SK-N-MC (cell line): Measurements from ENCODE around the gene RASGEF1B.
A peak's percentile ranks its signal among the peaks of the same experiment; 100 is the strongest.

Experiments
- DNase-seq: peaks from one replicate; pipeline ENCODE4 v3.0.0-alpha.2; 2011; ENCODE audit warnings: low read depth, low spot score
- H3K27ac ChIP-seq: fragments of 200-600 bp; sonication (generic); 2 replicates; pipeline ENCODE4 v1.5.1; 2016; ENCODE audit warnings: mixed run types
- H3K36me3 ChIP-seq: fragments of 200-600 bp; sonication (generic); 2 replicates; pipeline ENCODE4 v1.6.1; 2017; ENCODE audit warnings: antibody characterized with exemption, low read length, mixed read lengths; ENCODE audit not compliant: insufficient read depth
- H3K4me3 ChIP-seq: fragments of 200-600 bp; sonication (generic); 2 replicates; pipeline ENCODE4 v1.5.1; 2016
- H3K9ac ChIP-seq: fragments of 200-600 bp; sonication (generic); 2 replicates; pipeline ENCODE4 v1.8.0; 2017; ENCODE audit warnings: mixed run types, mixed read lengths; ENCODE audit not compliant: insufficient read length
- H3K9me3 ChIP-seq: fragments of 200-600 bp; sonication (generic); 2 replicates; pipeline ENCODE4 v1.6.1; 2017; ENCODE audit warnings: low read depth, mild to moderate bottlenecking, antibody characterized with exemption, low read length, moderate library complexity, mixed read lengths
- EZH2 ChIP-seq: fragments of 200-600 bp; sonication (generic); IDR thresholded peaks from one replicate; pipeline ENCODE4 v1.6.1; 2017; ENCODE audit warnings: antibody characterized with exemption
- FOXP2 ChIP-seq: optimal IDR thresholded peaks from 2 replicates; pipeline ENCODE3; 2011; ENCODE audit warnings: mild to moderate bottlenecking, moderate library complexity; ENCODE audit not compliant: insufficient read depth; ENCODE audit errors: extremely low read length, control extremely low read depth
- POLR2AphosphoS5 ChIP-seq: IDR thresholded peaks from 2 replicates; pipeline ENCODE4 v1.6.1; 2012; ENCODE audit warnings: mild to moderate bottlenecking, low read depth, low read length, borderline replicate concordance

RASGEF1B gene

GRCh38 chr4:81472281-81473182 lies 825 bp upstream of the RASGEF1B start:
- DNase-seq, result no peak

DNA sequence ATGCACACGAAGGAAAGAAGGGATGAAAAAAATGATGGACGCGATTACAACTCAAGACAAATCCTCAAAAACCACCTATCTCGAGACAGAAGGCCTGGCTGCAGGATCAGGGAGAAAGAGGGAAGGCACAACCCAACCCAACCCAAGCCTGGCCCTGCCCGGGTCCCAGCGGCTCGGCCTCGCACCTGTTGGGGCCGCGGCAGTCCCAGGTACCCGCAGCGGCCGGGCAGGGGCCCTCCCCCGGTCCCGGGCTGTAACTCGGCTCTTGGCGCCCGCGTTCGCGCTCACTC lies 464 bp downstream of the RASGEF1B start:
- H3K9ac ChIP-seq, result peak overlapping the region; percentile 87
- DNase-seq, result no peak
- no peaks in the 10 kb centered on the region for H3K9me3 ChIP-seq
- H3K27ac ChIP-seq, result peak overlapping the region; percentile 72; the same call in 1 of the 2 replicates
- TF ChIP-seq EZH2, result no peak
- TF ChIP-seq FOXP2, result no peak
- no peak for TF ChIP-seq POLR2AphosphoS5
- H3K4me3 ChIP-seq, result peak overlapping the region; percentile 98
- H3K36me3 ChIP-seq, result no peaks in the 10 kb centered on the region

More at GRCh38 chr4:81472281-81473182, 825 bp upstream of the RASGEF1B start:
- TF ChIP-seq FOXP2 (no peak), EZH2 (no peak)
- Histone ChIP-seq H3K9ac (peak overlapping the region; percentile 65), H3K4me3 (peak overlapping the region; percentile 98), H3K36me3 (no peaks in the 10 kb centered on the region), H3K9me3 (no peaks in the 10 kb centered on the region), H3K27ac (peak overlapping the region; percentile 89)

DNA sequence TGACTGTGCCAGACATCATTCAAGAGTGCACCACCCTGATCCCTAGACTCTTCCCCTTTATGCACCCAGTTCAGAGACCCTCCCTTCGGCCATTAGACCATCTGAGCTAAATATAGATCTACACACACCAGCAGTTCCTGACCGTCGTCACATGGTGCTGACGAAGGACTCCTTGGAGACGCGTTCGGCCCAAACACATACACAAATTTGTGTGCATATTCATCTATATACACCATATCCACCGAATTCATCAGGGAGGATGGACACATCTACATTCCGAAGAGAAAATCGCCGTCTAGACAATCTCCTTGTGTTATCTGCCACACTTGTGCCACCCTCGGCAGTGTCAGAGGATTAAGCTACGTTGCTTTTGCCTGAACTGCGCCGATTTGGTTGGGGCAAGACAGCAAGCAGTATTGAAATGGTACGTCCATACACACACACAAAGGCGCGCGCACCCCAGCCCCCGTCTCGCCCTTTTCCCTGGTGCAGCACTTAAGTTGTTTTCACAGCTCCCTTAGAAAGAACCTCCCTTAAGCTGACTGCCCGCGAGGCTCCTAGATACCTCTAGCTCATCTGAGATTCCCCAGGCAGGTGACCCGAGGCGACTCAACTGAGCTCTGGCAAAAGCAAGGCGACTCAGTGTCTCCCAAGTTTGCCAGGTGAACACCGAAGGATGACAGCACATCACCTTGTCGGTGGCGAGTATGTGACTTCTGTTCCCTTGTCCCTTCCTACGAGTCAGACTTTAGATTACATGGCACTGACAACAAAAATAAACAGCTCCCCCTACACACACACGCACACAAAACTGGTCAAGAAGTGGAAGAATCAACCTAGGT lies 1.0 kb downstream of the RASGEF1B start:
- peak overlapping the region; percentile 98 for H3K4me3 ChIP-seq
- peak overlapping the region; percentile 72; the same call in 1 of the 2 replicates for H3K27ac ChIP-seq
- TF ChIP-seq EZH2, result no peak
- no peak; the same call in 1 of the 2 replicates for TF ChIP-seq POLR2AphosphoS5
- TF ChIP-seq FOXP2, result no peak
- H3K9ac ChIP-seq, result peak overlapping the region; percentile 87
- no peak for DNase-seq
- H3K36me3 ChIP-seq, result no peaks in the 10 kb centered on the region
- H3K9me3 ChIP-seq, result no peaks in the 10 kb centered on the region

GRCh38 chr4:81469781-81470455 lies 1.8 kb downstream of the RASGEF1B start:
- no peaks in the 10 kb centered on the region for H3K9me3 ChIP-seq
- H3K36me3 ChIP-seq, result no peaks in the 10 kb centered on the region
- peak overlapping the region; percentile 87 for H3K9ac ChIP-seq
- H3K27ac ChIP-seq, result 0 out of 2 replicates have a peak overlapping the region, but pooled peaks have one; percentile 1
- TF ChIP-seq FOXP2, result no peak
- no peak for TF ChIP-seq EZH2
- TF ChIP-seq POLR2AphosphoS5, result no peak
- no peak for DNase-seq
- peak overlapping the region; percentile 98 for H3K4me3 ChIP-seq

- Histone ChIP-seq H3K9me3 (no peaks in the 10 kb centered on the region), H3K27ac (peak overlapping the region; percentile 43), H3K9ac (peak overlapping the region; percentile 41), H3K4me3 (peak overlapping the region; percentile 98), H3K36me3 (no peaks in the 10 kb centered on the region)
- no peak for TF ChIP-seq FOXP2
- no peak for TF ChIP-seq POLR2AphosphoS5
- TF ChIP-seq EZH2, result no peak
- no peak for DNase-seq
These were observed 3.0 kb downstream of the RASGEF1B start for GRCh38 chr4:81468678-81469077.

GRCh38 chr4:81467672-81467964 lies 4.1 kb downstream of the RASGEF1B start:
- H3K36me3 ChIP-seq, result 0 out of 2 replicates have a peak, but pooled peaks cover 3% of the 10 kb centered on the region
- no peaks in the 10 kb centered on the region for H3K9me3 ChIP-seq
- H3K9ac ChIP-seq, result no peak overlapping the region
- peak overlapping the region; percentile 43; the same call in 1 of the 2 replicates for H3K27ac ChIP-seq
- DNase-seq, result no peak
- TF ChIP-seq FOXP2 (no peak), POLR2AphosphoS5 (no peak), EZH2 (no peak)
- H3K4me3 ChIP-seq, result peak overlapping the region; percentile 38; the same call in 1 of the 2 replicates

GRCh38 chr4:81466841-81467671 lies 4.7 kb downstream of the RASGEF1B start:
- Histone ChIP-seq H3K9me3 (no peaks in the 10 kb centered on the region), H3K36me3 (0 out of 2 replicates have a peak, but pooled peaks cover 3% of the 10 kb centered on the region), H3K9ac (peak overlapping the region; percentile 7), H3K27ac (peak overlapping the region; percentile 60), H3K4me3 (peak overlapping the region; percentile 38; the same call in 1 of the 2 replicates)
- peak; percentile 90 for DNase-seq
- TF ChIP-seq EZH2 (no peak), POLR2AphosphoS5 (no peak), FOXP2 (no peak)
